ENCODE data around the gene PSMA1. TPM values are rescaled to one million over a fixed set of nuclear protein-coding genes. Genes with fewer than 3 reads are reported as not detected.
"Not testable (repeated sequence)": the region's sequence is repeated elsewhere in the genome, so short reads cannot be mapped to it uniquely, and the experiment has no call there.

The PSMA1 gene
- 152 and 159 TPM in 2 replicates for total RNA-seq

DNA sequence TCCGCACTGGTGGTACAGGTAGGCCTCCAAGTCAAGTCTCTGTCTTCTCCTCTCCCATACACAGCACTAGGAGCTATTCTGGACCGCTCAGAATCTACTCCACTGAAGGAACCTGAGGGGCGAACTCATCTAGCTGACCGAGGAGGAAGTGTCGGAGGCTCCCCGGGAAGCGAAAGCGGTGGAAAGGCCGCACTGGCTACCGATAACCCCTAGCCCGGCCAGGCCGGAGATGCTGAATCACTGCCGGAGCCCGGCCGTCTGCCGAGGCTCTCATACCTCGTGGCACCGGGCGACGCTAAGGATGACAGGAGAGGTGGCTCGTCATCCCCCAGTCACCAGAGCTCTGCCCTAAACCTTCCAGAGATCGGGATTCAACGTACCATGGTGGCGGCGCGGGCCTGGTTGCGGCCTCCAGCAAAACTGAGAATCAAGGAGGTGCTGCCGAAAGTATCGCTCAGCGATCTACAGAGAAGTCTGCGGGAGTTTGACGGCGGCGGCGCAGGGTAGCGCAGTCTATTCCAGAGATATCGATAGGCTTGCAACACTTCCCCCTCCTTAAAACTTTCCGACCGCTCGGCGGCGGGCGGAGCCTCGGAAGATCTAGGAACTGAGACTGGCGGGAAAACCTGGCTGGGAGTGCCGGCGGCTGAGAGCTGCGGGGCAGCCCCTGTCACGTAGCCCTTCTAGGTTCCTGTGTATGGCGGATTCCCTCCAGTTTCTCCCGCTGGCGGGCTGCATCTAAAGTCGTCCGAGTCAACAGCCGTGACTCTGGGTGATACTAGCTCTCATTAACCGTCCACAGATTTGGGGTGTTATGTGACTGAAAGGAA is at the start of gene PSMA1:
Gene PSMA1 (minus strand): TSS at position 470 of the 830 bp plus-strand sequence. CDS start 87 bp downstream, at position 383.
- DNase-seq (ENCODE audit: extremely low read depth, low read depth, low spot score), result peak; percentile 55

DNA sequence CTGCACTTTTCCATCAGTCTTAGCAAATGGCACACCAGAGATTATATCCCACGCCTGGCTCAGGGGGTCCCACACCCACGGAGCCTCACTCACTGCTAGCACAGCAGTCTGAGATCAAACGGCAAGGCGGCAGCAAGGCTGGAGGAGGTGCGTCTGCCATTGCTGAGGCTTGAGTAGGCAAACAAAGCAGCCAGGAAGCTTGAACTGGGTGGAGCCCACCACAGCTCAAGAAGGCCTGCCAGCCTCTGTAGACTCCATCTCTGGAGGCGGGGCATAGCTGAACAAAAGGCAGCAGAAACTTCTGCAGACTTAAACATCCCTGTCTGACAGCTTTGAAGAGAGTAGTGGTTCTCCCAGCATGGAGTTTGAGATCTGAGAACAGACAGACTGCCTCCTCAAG is 49.3 kb upstream of the PSMA1 start:
- not testable (repeated sequence) for DNase-seq (ENCODE audit: extremely low read depth, low read depth, low spot score)

DNA sequence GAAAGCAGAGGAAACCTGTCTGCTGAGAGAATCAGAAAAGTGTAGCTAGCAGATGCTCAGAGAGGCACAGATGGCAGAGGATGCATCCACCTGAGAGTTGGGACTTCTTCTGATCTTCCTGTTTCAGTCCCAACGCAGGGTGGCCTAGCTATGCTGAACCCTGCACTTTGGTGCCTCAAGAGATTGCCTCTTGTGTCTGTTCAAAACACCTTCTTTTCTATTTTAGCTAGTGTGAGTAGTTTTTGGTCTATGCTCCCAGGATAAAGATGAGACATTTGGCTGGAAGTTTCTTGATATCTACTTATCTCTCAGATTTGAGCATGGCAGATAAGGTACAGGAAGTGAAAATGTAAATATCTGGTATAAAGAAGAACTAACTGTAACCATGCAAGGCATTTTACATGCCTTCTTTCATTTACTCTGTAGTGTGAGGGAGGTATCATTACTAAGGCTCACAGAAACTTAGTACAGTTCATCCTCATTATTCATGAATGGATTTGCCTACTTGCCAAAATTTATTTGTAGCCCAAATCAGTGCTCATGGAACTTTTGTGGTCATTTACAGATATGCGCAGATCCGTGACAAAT is 47.0 kb upstream of the PSMA1 start:
- DNase-seq (ENCODE audit: extremely low read depth, low read depth, low spot score), result no peak

DNA sequence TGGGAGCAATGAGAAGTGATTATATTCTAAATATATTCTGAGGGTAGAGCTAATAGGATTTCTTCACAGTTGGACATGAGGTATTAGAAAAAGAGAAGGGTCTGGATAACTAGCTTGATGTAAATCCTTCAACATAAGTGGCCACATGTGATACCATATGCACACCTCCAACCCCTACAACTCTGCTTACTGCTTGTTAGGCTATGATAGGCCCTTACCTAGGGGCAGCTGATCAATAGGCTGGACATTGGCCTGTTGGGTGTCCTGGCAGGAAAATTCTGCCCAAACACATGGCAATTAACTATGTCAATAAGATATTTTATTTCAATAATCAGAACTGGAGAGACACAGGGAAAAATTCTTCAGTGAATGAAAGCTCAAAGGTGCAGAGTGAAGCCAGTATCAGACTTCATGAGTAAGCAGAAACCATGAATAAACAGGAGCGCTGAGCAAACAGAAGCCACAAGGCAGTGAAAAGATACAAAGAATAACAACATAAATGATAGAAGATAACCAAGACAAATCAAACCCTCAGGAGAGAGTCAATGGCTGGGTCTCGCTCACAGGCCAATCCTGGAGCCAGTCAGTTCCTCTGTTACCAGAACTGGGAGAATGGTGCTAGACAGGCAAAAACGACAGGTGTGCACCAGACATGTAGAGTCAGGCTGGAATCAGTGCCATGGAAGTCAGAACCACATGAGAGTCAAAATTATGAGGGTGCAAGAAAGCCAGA is 46.3 kb upstream of the PSMA1 start:
- no peak for DNase-seq (ENCODE audit: extremely low read depth, low read depth, low spot score)

DNA sequence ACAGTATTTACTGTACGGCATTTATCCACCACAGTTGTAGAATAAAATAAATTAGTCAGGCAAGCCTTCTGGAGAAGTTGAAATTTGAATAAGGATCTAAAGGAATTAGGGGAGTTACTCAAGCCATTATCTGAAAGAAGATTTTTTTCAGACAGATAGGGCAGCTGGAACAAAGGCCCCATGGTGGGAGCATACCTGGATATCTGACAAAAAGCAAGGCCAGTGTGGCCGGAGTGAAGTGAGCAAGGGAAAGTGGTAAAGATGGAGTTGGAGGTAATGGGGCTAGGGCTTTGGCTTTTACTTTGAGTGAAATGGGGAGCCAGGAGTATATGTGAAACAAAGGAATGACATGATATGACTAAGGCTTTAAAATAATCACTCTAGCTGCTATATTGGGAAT is 45.7 kb upstream of the PSMA1 start:
- DNase-seq (ENCODE audit: extremely low read depth, low read depth, low spot score), result no peak

DNA sequence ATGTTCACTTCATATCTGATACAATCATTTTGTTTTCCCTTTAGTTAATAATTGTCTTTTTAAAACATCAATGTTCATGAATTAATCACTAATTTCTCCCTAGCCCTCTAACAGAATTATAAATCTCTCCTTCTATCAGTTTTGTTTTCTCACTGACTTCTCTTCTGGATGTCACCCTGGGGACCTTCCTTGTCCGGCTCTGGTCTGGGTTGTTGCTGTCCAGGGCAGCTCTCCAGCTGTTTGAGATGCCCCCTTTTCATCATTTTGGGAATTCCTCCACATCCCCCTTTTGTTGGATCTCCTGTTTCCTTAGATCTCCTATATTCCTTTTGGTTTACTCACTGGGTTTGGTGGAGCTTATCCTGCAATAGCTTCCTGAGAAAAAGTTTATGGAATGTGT is 35.6 kb upstream of the PSMA1 start:
- DNase-seq (ENCODE audit: extremely low read depth, low read depth, low spot score), result no peak

DNA sequence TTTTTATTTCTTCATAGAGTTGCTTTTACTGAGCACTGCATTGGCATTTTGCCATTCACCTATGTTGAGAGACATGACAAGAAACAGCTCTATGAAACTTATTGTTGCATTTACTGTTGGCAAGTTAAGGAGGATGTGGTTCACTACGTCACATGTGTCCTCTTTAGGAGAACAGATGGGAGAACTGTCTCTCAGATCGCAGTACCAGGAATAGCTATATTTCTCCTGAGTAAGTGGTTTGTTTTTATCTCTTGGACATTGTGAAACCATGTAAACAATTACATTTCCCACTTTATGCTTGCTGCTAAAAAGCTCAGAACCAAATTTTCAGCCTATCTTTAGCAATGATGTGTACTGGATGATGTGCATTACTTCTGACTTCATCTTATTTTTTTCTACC is 34.8 kb upstream of the PSMA1 start:
- DNase-seq (ENCODE audit: extremely low read depth, low read depth, low spot score), result no peak

DNA sequence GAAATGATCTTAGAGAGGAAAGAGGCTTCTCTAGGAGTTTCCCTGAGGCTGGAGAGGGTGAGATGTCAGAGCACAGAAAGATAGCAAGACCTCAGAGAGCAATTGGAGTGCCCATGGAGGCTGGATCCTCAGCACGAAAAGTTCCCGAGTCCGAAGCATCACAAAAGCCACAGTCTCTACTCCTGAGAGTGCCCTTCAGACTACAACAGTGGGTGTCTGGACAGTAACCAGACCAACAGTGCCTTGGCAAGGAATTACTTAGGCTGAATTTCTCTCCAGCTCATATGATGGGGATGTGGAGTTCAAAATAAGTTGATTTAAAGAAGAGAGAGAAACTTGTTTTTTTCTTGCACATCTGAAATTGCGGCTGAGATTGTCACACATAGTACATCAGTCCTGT is 31.9 kb upstream of the PSMA1 start:
- no peak for DNase-seq (ENCODE audit: extremely low read depth, low read depth, low spot score)

DNA sequence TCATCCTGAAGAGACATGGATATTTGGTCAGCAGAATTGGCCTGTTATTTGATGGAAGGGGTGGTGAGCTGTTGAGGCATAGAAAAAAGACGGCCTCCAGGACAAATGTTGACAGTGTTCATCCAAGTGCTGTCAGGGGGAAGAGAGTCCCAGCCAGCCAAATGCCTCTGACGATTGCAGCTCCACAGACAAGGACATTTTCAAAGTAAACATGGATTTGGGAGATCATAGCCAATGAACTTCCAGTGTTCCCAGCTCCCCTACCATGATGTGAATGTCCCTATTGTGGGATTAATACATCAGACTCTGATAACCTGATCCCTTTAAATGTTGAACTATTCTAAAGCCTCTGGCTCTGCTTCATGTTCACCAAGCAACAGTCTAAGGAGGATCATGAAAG is 31.2 kb upstream of the PSMA1 start:
- DNase-seq (ENCODE audit: extremely low read depth, low read depth, low spot score), result no peak

DNA sequence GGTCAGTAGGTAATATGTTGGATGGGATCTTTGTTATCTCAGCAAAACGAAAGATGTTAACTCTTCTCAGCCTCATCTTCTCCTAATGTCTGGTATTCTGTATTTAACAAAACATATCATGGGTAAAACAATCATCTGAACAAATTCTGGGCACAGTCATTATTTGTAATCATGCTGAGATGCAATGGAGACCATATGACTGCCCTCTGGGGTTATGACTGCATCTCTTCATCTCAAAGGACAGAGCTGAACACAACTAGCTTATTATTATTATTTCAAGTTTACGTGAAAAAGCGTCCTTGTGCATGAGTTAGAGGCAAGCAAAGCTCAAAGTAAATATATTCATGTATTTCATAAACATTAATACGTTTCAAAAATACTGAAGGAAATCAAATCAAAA is 29.7 kb upstream of the PSMA1 start:
- DNase-seq (ENCODE audit: extremely low read depth, low read depth, low spot score), result no peak

DNA sequence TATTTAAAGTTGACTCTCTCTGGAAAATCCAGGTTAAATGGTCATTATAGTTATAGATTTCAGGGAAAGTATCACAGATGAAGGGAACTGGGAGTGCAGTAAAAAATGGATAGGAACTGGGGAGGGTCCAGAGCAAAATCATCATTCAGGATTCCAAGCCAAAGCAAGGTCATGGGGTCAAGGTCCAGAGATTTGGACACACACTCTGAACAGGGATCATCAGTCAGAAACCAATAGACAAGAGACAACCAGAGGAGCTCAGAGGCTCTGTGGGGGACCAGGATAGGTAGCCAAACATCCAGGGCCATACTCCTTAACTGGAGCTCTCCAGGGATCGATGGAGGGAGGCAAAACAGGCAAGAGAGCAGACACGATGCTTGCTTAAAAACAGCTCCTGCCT is 27.3 kb upstream of the PSMA1 start:
- no peak for DNase-seq (ENCODE audit: extremely low read depth, low read depth, low spot score)

DNA sequence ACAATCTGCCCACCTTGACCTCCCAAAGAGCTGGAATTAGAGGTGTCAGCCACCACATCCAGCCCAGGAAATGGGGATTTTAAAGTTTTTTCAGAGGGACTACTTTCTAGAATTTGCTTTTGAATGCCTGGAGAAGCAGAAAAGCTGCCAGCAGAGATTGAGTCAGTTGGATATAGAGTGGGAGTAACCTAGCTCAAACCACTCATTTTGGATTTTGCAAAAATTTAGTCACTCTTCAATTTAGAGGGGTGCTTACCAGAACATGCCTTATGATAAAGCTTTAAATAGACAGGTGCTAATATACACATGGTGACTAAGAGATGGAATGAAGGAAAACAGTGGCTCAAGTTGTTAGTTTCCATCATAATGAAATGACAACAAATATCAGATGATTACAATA is 26.5 kb upstream of the PSMA1 start:
- DNase-seq (ENCODE audit: extremely low read depth, low read depth, low spot score), result no peak

DNA sequence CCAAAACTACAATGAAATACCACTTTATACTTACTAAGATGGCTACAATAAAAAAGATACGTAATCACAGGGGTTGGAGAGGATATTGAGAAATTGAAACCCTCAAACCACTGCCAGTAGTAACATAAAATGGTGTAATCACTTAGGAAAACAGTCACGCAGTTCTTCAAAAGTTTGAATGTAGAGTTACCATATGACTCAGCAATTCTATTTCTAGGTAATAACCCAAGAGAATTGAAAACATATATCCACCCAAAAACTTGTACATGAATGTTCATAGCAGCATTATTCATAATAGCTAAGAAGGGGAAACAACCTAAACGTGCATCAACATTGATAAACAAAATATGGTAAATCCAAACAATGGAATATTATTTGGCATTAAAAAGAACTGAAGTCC is 24.4 kb upstream of the PSMA1 start:
- no peak for DNase-seq (ENCODE audit: extremely low read depth, low read depth, low spot score)

DNA sequence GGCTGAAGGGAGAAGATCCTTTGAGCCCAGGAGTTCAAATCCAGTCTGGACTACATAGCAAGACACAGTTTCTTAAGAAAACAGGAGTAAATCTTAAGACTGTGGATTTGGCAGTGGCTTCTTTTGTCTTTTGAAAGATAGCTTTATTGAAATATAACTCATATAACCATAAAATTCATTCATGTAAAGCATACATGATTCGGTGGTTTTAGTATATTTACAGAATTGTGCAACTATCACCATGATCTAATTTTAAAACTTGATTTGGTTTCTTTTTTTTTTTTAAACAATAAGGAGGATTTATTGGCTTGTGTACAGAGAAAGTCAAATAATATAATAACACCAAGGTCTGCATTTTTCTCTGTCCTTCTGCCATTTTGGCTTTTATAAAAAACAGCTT is 23.1 kb upstream of the PSMA1 start:
- DNase-seq (ENCODE audit: extremely low read depth, low read depth, low spot score), result no peak

DNA sequence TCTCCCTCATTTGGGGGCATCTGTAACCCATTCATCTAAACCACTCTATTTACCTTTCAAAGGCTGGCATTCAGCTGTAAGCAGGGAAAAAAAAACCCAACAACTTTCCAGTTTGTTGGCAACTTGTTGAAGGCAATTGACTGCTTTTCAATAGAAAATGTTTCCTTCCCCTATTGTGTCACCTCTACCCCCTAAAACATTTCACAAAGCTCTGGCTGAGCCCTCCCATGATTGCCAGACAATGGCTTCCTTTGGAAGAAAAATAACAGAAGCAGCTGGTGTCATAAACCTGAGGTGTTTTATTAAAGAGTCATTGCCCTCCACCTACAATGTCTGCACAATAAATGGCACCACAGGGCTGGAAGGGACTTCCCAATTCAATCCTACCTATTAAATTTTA is 22.1 kb upstream of the PSMA1 start:
- no peak for DNase-seq (ENCODE audit: extremely low read depth, low read depth, low spot score)

DNA sequence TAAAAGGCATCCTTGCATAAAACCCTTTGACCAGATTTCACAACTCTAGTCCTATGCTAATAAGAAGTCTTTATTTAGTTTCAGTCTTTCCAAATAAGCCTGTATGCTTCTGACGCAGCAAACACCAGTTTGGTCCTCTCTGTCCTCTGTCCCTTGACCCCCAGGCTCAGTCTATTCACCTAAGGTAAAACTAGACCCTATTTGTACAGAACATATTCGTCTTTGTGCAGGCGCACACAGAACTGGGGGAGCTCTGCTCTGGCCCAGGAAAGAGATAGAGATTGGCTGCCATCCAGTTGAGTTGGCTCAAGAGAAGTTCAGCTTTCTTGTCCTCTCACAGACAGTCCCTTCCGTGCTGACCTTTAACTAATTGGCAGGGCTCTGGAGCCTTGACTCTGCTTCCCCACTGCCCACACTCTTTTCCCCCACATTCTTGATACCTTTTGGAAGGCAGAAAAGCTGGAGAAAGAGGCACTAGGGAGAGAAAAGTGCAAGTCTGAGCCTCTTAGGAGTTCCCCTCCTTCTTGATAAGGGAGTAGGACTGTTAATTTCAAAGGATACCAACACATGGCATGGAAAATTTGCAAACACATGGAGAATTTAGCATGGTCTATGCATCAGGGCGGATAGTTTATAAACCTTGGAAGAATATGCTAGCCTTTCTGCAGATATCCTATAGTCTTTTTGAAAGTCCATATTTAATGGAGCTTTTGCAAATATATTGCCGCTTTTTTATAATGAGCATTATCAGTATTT is 21.2 kb upstream of the PSMA1 start:
- DNase-seq (ENCODE audit: extremely low read depth, low read depth, low spot score), result no peak

DNA sequence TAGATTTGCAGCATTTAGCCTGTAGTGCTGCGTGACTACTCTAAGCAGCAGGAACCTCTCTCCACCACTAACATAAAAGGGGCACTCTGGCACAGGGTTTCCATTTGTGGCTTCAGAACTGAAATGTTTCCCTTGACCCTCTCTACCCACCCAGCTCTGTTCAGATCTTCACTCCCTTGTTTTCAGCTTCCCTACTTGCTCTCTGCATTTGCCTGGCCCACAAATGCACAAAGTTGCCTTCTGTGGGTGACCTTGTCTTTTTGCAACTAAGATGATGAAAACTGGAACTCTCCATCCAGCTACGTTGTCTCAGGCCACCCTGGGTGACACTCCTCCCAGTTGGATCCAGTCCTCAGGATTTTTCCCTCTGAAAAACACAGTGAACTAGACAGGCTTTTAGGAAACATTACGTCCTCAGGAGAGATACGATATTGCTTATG is 19.8 kb upstream of the PSMA1 start:
- no peak for DNase-seq (ENCODE audit: extremely low read depth, low read depth, low spot score)

DNA sequence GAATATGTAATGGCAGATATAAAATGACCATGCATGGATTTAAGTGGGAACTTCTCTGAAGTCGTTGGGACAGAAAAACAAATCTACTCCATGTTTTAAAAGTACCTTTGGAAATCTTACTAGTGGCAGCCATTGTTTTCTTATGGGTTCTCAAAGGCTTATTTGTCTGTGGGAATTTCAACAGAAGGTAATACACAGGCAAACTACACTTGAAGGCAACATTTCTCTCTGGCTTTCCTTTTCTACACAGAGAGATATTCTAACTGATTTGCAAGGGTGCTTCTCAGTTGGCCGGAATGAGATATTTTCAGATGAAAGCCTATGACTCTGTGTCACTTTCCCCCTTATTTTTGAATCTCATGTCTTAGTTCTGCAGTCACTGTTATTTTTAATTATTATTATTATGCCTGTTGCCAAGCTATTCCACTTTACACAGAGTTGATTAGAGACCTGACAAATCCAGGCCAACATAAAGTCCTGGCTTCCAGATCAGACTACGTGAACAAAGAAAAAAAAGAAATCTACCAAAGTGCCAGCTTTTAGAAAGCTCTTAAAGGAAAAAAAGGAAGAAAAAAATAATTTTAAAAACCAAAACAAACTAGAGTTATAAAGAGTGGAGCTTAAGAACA is 18.9 kb upstream of the PSMA1 start:
- DNase-seq (ENCODE audit: extremely low read depth, low read depth, low spot score), result no peak

DNA sequence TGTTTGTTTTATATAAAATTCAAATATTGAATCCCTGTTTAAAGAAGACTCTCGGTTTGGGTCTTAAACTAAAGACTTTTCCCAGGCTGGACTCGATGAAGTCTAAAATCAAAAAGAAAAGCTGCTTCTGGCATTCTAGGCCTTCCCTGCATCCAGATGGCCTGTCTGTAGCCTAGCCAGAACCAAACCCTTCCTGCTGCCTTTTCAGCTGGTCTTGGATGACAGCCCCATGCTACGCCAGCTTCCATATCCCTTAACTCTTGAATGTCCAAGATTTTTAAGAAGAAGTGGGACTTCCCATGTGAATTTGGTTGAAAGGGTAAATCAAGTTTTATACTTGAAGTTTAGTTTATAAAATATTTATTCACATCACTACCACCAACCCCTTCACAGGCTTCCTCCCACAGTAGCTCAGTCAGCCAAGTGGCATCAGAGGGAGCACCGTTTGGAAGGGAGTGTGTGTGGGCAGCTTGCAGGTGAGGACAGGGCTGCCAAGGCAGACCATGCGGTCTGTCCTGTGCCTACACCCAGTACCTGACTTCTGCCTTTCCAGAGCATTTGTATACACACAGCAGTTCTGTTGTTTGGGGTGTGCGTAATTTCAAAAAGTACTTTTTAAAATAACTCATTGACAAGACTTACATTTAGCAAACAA is 18.2 kb upstream of the PSMA1 start:
- DNase-seq (ENCODE audit: extremely low read depth, low read depth, low spot score), result no peak

DNA sequence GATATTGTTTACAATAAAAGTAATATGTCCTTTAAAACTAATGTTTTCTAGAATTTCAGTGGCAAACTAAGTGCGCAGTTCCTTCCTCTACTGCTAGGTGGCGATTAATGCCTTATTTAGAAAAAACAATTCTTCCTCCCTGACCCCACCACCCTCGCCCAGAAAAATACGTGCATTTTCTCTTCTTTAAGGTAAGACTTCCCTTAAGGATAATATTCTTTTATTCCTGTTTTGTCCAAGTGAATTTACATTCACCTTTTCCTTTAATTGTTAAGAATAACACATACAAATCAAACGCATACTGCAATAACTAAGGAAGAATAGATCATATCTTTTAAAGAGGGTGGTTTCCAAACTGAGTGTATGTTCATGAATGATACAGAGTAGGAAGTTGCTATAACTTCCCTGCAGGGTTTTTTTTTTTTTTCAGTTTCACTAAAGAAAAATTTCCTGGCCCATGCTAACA is 17.0 kb upstream of the PSMA1 start:
- DNase-seq (ENCODE audit: extremely low read depth, low read depth, low spot score), result no peak

Measured in glomerular endothelial cell (primary cell).